ENCODE measurements around the gene RAN. TPM values are rescaled to one million over a fixed set of nuclear protein-coding genes. Genes with fewer than 3 reads are reported as not detected.

RAN gene
- total RNA-seq, 4 donors from 2014 or later = 157 to 211 (median 197) TPM

GRCh38 chr12:130868412-130868811 lies 3.5 kb upstream of the RAN start:
- DNase-seq (ENCODE audit: extremely low spot score) = no peak

GRCh38 chr12:130870442-130871285 lies 1.2 kb upstream of the RAN start:
- WGBS = 38% methylated on average over 21 of the region's 31 CpGs
- Histone ChIP-seq H3K4me3 (peak overlapping the region; percentile 93 to 97 (median 94)), H3K9me3 (no peaks in the 10 kb centered on the region), H3K4me1 (peaks cover 16 to 41% (median 35%) of the 10 kb centered on the region in 4 donors), H3K27ac (replicated peaks in 1 of 4) (peak overlapping the region; percentile 89 to 97 (median 96)), H3K36me3 (peaks cover 22 to 29% (median 27%) of the 10 kb centered on the region in 4 donors), H3K27me3 (no peaks in the 10 kb centered on the region)
- TF ChIP-seq POLR2AphosphoS5 (IDR thresholded peaks at IDR 0.05) (peak in 1 of 2 donors; percentile 31), EP300 (IDR thresholded peaks at IDR 0.05) (no peak), POLR2A (IDR thresholded peaks at IDR 0.05; ENCODE audit: low read depth) (no peak)
- TF ChIP-seq, protein P1, sequence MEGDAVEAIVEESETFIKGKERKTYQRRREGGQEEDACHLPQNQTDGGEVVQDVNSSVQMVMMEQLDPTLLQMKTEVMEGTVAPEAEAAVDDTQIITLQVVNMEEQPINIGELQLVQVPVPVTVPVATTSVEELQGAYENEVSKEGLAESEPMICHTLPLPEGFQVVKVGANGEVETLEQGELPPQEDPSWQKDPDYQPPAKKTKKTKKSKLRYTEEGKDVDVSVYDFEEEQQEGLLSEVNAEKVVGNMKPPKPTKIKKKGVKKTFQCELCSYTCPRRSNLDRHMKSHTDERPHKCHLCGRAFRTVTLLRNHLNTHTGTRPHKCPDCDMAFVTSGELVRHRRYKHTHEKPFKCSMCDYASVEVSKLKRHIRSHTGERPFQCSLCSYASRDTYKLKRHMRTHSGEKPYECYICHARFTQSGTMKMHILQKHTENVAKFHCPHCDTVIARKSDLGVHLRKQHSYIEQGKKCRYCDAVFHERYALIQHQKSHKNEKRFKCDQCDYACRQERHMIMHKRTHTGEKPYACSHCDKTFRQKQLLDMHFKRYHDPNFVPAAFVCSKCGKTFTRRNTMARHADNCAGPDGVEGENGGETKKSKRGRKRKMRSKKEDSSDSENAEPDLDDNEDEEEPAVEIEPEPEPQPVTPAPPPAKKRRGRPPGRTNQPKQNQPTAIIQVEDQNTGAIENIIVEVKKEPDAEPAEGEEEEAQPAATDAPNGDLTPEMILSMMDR (IDR thresholded peaks at IDR 0.05) = peak; percentile 28 to 65 (median 51)
- intact Hi-C loops (cut with DNase I) = no loop called here
- peak; percentile 93 for DNase-seq (ENCODE audit: extremely low spot score)

More at GRCh38 chr12:130868412-130868811, 3.5 kb upstream of the RAN start:
- Histone ChIP-seq H3K9me3 (no peaks in the 10 kb centered on the region), H3K4me1 (peaks cover 8 to 22% (median 18%) of the 10 kb centered on the region in 4 donors), H3K36me3 (peaks cover 0 to 6% (median 5%) of the 10 kb centered on the region in 4 donors), H3K27ac (replicated peaks in 1 of 4) (no peak overlapping the region), H3K27me3 (no peaks in the 10 kb centered on the region), H3K4me3 (no peak overlapping the region)
- WGBS = 79% methylated on average over 4 of the region's 4 CpGs
- TF ChIP-seq, protein P1 (IDR thresholded peaks at IDR 0.05) = no peak
- no peak for TF ChIP-seq POLR2A (IDR thresholded peaks at IDR 0.05; ENCODE audit: low read depth)
- TF ChIP-seq POLR2AphosphoS5 (IDR thresholded peaks at IDR 0.05) = no peak
- no peak for TF ChIP-seq EP300 (IDR thresholded peaks at IDR 0.05)
- intact Hi-C loops (cut with DNase I) = no loop called here

DNA sequence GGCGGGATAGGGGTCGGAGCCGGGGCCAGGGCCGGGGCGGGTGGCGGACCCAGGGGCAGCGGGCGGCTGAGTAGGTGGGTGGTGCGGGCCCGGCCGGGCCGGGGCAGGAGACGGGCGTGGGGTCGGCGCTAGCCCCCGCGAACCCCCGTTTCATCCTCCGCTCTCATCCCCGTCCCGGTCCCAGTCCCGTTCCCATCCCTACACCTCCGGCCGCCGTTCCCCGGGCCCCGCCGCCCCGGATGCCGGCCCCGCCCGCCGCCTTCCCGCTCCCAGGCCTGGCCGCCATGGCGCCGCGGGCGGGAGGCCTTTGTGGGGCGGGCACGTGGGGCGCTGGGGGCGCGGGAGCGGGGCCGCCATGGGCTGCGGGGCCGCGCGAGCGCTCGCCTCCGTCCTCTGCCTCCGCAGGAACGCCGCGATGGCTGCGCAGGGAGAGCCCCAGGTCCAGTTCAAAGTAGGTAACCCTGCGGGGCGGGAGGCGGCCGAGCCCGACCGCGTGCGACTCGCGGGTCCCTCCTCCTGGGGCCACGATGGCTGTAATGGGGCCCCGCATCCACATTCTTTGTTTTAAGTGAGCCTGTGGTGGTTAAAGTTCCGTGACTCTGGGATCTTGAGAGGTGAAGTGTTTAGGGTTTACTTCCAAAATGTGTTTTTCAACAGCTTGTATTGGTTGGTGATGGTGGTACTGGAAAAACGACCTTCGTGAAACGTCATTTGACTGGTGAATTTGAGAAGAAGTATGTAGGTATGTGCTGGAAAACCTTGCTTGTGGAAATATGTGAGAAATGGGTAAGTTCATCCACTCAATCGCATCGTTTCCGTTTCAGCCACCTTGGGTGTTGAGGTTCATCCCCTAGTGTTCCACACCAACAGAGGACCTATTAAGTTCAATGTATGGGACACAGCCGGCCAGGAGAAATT lies 572 bp downstream of the RAN start:
- TF ChIP-seq POLR2A (IDR thresholded peaks at IDR 0.05; ENCODE audit: low read depth) (no peak), POLR2AphosphoS5 (IDR thresholded peaks at IDR 0.05) (no peak)
- TF ChIP-seq, protein P1 (IDR thresholded peaks at IDR 0.05) = no peak
- H3K27ac ChIP-seq (replicated peaks in 1 of 4) = peak overlapping the region; percentile 89 to 97 (median 96)
- peaks cover 16 to 41% (median 35%) of the 10 kb centered on the region in 4 donors for H3K4me1 ChIP-seq
- H3K36me3 ChIP-seq = peaks cover 34 to 46% (median 42%) of the 10 kb centered on the region in 4 donors
- peak overlapping the region; percentile 93 to 97 (median 94) for H3K4me3 ChIP-seq
- DNase-seq (ENCODE audit: extremely low spot score) = no peak
- intact Hi-C loops (cut with DNase I) = loop anchor here (1.0 kb wide), 1 partner anchor 33 kb away; the partner anchor contains the start of gene STX2
- WGBS = 6% methylated on average over 18 of the region's 79 CpGs
- no peaks in the 10 kb centered on the region for H3K27me3 ChIP-seq
- no peaks in the 10 kb centered on the region for H3K9me3 ChIP-seq

DNA sequence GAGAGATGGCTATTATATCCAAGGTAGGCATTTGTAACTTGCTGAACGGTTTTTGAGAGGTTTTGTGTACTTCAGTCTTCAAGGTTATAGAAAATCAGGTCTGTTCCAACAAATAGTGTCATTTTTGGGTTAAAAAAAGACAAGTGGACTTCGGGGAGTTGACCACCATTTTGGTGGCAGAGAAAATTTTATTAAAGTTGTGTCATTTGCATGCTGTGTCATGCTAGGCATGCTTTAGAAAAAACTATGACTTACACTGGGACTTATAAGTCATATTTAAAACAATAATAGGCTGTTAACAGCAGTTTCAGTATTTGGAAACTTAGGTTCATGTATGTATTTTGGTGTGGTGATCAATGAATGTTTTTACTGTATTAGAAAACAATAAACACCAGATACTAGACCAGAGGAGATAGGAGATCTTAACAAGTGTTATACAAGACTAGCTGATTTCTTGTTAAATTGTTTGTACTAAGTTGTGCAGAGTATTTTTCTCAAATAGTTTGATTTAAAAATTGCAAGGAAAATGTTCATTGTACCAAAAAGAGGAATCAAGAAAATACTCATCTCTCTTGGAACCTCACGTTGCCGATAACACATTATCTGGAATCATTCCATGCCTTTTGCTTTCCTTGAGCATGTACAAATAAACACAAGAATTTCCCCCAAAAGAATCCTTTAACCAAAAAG lies 1.4 kb downstream of the RAN start:
- intact Hi-C loops (cut with DNase I) = no loop called here
- peaks cover 34 to 54% (median 42%) of the 10 kb centered on the region in 4 donors for H3K36me3 ChIP-seq
- H3K4me3 ChIP-seq = peak overlapping the region; percentile 93 to 97 (median 94)
- no peaks in the 10 kb centered on the region for H3K27me3 ChIP-seq
- peak overlapping the region in 2 of 4 donors; percentile 96 to 97 for H3K27ac ChIP-seq (replicated peaks in 1 of 4)
- H3K4me1 ChIP-seq = peaks cover 16 to 41% (median 35%) of the 10 kb centered on the region in 4 donors
- WGBS = 41% methylated on average over 4 of the region's 4 CpGs
- H3K9me3 ChIP-seq = no peaks in the 10 kb centered on the region
- no peak for DNase-seq (ENCODE audit: extremely low spot score)
- TF ChIP-seq, protein P1 (IDR thresholded peaks at IDR 0.05) = no peak
- TF ChIP-seq POLR2A (IDR thresholded peaks at IDR 0.05; ENCODE audit: low read depth) (no peak), EP300 (IDR thresholded peaks at IDR 0.05) (no peak), POLR2AphosphoS5 (IDR thresholded peaks at IDR 0.05) (no peak)

All from esophagus muscularis mucosa (tissue), 4 donors.